ENCODE data around the gene CNOT6. TPM values are rescaled to one million over a fixed set of nuclear protein-coding genes. Genes with fewer than 3 reads are reported as not detected.

CNOT6 gene
- total RNA-seq, 2 donors from 2014 or later, result 23.9 to 38.7 TPM

DNA sequence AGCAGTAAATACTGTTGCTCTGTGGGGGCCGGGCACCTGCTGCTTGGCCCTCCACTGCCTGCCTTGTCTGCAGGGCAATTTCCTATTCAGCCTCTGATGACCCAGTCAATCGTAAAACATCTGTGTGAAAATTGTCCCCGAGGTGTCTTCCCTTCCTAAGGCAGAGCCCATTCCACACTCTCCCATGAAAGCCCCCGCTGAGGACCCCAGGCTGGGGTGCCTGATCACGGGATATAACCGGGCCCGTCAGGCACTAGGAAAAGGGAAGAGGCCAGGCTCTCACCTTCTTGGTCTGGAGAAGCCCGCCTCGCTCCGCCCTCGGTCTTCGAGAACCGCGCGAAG is 124.3 kb downstream of the CNOT6 start:
- no peaks in the 10 kb centered on the region for H3K4me1 Mint-ChIP-seq
- H3K27me3 Mint-ChIP-seq, result no peaks in the 10 kb centered on the region
- no peak overlapping the region for H3K4me3 Mint-ChIP-seq
- no peaks in the 10 kb centered on the region for H3K9me3 Mint-ChIP-seq
- H3K27ac Mint-ChIP-seq, result no peak overlapping the region
- no peak for ATAC-seq (replicated peaks)
- H3K36me3 Mint-ChIP-seq (ENCODE audit: low read depth), result no peaks in the 10 kb centered on the region

DNA sequence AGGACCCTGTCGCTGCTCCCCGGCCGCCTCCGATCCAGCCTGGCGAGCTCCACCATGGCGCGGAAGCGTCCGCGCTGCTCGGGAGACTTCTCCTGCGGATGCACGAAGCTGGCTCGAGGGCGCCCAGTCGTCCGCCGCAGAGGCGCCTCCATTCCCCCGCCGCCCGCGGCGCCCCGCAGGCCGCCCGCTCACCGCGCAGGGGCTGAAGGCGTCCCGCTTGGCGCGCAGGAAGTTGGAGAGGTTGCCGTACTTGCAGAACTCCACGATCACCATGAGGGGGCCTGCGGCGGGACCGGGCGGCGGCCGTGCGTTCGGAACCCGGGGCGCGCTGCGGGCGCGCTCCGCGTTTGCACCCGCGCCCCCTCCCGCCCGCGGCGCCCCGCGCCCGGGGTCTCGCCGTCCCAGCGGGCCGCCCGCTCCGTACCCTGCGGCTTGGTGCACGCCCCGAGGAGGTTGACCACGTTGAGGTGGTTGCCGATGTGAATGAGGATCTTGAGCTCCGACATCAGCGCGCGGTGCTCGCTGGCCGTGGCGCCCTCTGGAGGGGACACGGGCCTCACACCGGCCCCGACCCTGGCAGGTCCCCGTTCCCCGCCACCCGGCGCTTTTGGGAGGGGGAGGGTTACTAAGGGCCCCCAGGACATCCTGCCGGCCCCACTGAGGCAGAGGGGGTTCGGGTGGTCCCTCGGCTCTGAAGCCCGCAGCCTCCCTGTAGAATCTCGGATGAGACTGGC is 124.8 kb downstream of the CNOT6 start:
- Mint-ChIP-seq H3K27me3 (no peaks in the 10 kb centered on the region), H3K36me3 (ENCODE audit: low read depth) (no peaks in the 10 kb centered on the region), H3K4me1 (no peaks in the 10 kb centered on the region), H3K4me3 (no peak overlapping the region), H3K27ac (no peak overlapping the region), H3K9me3 (no peaks in the 10 kb centered on the region)
- ATAC-seq (replicated peaks), result peak; percentile 42

DNA sequence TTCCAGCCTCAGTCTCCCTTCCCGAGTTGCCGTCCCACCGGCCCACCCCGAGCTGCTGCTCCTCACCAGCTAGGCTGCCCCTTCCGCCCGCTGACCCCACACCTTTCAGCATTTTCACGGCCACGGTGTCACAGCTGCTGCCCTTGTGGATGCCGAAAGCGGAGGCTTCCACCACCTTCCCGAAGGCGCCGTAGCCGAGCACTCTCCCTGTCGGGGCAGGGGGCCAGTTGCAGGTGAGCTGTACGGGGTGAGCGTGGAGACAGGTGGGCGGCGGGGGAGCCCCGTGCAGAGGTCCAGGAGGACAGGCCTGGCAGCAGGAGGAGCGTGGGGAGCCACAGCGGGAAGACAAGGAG is 125.4 kb downstream of the CNOT6 start:
- ATAC-seq (replicated peaks), result no peak
- H3K27ac Mint-ChIP-seq, result no peak overlapping the region
- H3K4me3 Mint-ChIP-seq, result no peak overlapping the region

GRCh38 chr5:180620014-180620413 is 125.8 kb downstream of the CNOT6 start:
- Mint-ChIP-seq H3K4me1 (no peaks in the 10 kb centered on the region), H3K27ac (no peak overlapping the region), H3K27me3 (no peaks in the 10 kb centered on the region), H3K9me3 (no peaks in the 10 kb centered on the region), H3K36me3 (ENCODE audit: low read depth) (no peaks in the 10 kb centered on the region), H3K4me3 (no peak overlapping the region)
- ATAC-seq (replicated peaks), result no peak

More for the DNA sequence above, 125.4 kb downstream of the CNOT6 start:
- H3K27me3 Mint-ChIP-seq, result no peaks in the 10 kb centered on the region
- no peaks in the 10 kb centered on the region for H3K36me3 Mint-ChIP-seq (ENCODE audit: low read depth)
- H3K4me1 Mint-ChIP-seq, result no peaks in the 10 kb centered on the region
- no peaks in the 10 kb centered on the region for H3K9me3 Mint-ChIP-seq

DNA sequence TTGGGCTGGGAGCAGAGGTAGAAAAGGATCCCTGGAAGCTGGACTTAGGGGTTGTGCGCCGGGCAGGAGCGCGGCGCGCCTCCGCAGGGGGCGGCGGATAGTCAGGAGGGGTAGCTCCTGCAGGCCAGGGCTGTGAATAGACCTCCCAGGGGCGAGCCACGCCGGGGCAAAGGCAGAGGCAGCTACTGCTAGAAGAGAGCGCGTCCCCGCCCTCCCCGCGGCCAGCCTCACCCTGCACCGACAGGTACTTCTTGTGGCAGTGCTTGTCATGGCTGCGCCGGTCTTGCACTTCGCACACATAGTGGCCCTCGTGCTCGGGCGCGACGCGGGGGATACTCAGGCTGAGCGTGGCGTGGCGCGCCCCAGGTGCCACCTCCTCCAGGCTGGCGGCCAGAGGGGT is 127.1 kb downstream of the CNOT6 start:
- H3K4me3 Mint-ChIP-seq, result no peak overlapping the region
- no peak overlapping the region for H3K27ac Mint-ChIP-seq
- H3K27me3 Mint-ChIP-seq, result no peaks in the 10 kb centered on the region
- no peak for ATAC-seq (replicated peaks)
- no peaks in the 10 kb centered on the region for H3K36me3 Mint-ChIP-seq (ENCODE audit: low read depth)
- no peaks in the 10 kb centered on the region for H3K4me1 Mint-ChIP-seq
- H3K9me3 Mint-ChIP-seq, result no peaks in the 10 kb centered on the region

GRCh38 chr5:180622910-180623309 is 128.7 kb downstream of the CNOT6 start:
- H3K4me1 Mint-ChIP-seq, result no peaks in the 10 kb centered on the region
- no peaks in the 10 kb centered on the region for H3K27me3 Mint-ChIP-seq
- ATAC-seq (replicated peaks), result no peak
- no peak overlapping the region for H3K4me3 Mint-ChIP-seq
- no peak overlapping the region for H3K27ac Mint-ChIP-seq
- no peaks in the 10 kb centered on the region for H3K9me3 Mint-ChIP-seq
- H3K36me3 Mint-ChIP-seq (ENCODE audit: low read depth), result no peaks in the 10 kb centered on the region

- ATAC-seq (replicated peaks), result no peak
- no peaks in the 10 kb centered on the region for H3K27me3 Mint-ChIP-seq
- H3K4me3 Mint-ChIP-seq, result no peak overlapping the region
- H3K4me1 Mint-ChIP-seq, result no peaks in the 10 kb centered on the region
- no peaks in the 10 kb centered on the region for H3K36me3 Mint-ChIP-seq (ENCODE audit: low read depth)
- H3K9me3 Mint-ChIP-seq, result no peaks in the 10 kb centered on the region
- H3K27ac Mint-ChIP-seq, result no peak overlapping the region
Observed at GRCh38 chr5:180623411-180623834, 129.2 kb downstream of the CNOT6 start.

- Mint-ChIP-seq H3K9me3 (no peaks in the 10 kb centered on the region), H3K27me3 (no peaks in the 10 kb centered on the region), H3K4me3 (no peak overlapping the region), H3K27ac (no peak overlapping the region), H3K4me1 (no peaks in the 10 kb centered on the region), H3K36me3 (ENCODE audit: low read depth) (no peaks in the 10 kb centered on the region)
- no peak for ATAC-seq (replicated peaks)
Observed at GRCh38 chr5:180623844-180624243, 129.7 kb downstream of the CNOT6 start.

DNA sequence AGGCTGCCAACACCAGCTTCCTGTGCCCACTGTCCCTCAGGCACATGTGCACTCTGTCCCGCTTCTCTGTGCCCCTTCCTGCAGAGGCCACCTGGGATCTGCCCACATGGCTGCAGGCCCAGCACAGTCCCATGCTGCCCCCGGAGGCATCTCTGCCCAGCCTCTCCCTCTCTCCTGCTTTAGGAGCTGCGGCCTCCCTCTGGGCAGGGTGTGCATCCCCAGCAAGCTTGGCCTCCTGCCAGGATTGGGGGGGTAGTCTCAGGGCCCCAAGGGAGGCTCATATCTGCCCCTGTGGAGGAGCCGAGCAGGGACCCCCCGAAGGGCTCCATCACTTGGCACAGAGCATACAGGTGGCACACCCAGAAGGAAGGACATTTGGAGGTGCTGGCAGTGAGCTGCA is 130.4 kb downstream of the CNOT6 start:
- H3K4me3 Mint-ChIP-seq, result no peak overlapping the region
- no peaks in the 10 kb centered on the region for H3K27me3 Mint-ChIP-seq
- H3K4me1 Mint-ChIP-seq, result no peaks in the 10 kb centered on the region
- H3K9me3 Mint-ChIP-seq, result no peaks in the 10 kb centered on the region
- ATAC-seq (replicated peaks), result no peak
- no peak overlapping the region for H3K27ac Mint-ChIP-seq
- H3K36me3 Mint-ChIP-seq (ENCODE audit: low read depth), result no peaks in the 10 kb centered on the region

GRCh38 chr5:180625125-180625790 is 131.1 kb downstream of the CNOT6 start:
- H3K4me1 Mint-ChIP-seq, result no peaks in the 10 kb centered on the region
- no peaks in the 10 kb centered on the region for H3K9me3 Mint-ChIP-seq
- no peak for ATAC-seq (replicated peaks)
- H3K27ac Mint-ChIP-seq, result no peak overlapping the region
- H3K4me3 Mint-ChIP-seq, result no peak overlapping the region
- no peaks in the 10 kb centered on the region for H3K27me3 Mint-ChIP-seq
- H3K36me3 Mint-ChIP-seq (ENCODE audit: low read depth), result no peaks in the 10 kb centered on the region

DNA sequence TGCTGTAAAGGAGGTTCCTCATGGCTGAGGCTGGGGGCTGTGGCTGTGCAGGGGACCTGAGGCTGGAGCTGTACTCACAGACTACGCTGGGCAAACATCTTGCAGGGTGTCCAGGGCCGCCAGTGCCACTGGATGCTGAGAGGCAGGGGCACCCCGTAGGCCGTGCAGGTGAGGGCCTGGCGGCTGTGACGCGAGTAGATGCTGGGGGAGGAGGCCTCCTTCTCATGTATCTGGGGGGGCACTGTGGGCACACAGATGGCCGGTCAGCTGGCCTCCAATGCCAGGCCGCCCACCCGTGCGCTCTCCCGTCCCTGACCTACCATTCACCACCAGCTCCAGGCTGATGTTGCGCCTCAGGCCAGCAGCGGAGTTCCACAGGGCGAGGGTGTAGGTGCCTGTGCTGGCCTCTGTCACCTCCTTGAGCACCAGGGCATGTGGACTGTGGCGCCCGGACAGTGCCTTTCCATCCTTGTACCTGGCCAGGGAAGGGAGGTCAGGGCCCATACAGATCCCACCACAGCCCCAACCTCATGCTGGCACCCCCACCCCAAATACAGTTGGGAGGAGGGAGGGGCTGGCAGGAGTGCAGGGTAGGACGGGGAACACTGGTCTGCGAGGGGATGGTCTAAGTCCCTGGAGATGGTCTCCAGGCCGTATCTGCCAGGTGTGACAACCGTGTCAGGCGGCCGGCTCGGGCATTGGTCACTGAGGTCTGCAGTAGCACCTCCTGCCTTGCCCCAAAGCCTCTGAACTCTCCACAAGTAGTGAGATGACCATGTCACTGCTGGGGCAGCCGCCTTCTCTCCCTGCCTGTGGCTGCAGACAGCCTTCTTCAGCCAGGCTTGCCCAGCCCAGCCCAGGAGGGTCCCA is 131.8 kb downstream of the CNOT6 start:
- no peaks in the 10 kb centered on the region for H3K36me3 Mint-ChIP-seq (ENCODE audit: low read depth)
- H3K27me3 Mint-ChIP-seq, result no peaks in the 10 kb centered on the region
- no peak for ATAC-seq (replicated peaks)
- no peaks in the 10 kb centered on the region for H3K4me1 Mint-ChIP-seq
- no peak overlapping the region for H3K27ac Mint-ChIP-seq
- H3K9me3 Mint-ChIP-seq, result no peaks in the 10 kb centered on the region
- H3K4me3 Mint-ChIP-seq, result no peak overlapping the region

- H3K27ac Mint-ChIP-seq, result no peak overlapping the region
- H3K4me3 Mint-ChIP-seq, result no peak overlapping the region
- no peaks in the 10 kb centered on the region for H3K9me3 Mint-ChIP-seq
Observed at GRCh38 chr5:180626661-180627385, 132.6 kb downstream of the CNOT6 start.

GRCh38 chr5:180627386-180628120 is 133.4 kb downstream of the CNOT6 start:
- Mint-ChIP-seq H3K4me3 (no peak overlapping the region), H3K9me3 (no peaks in the 10 kb centered on the region)
- ATAC-seq (replicated peaks), result no peak

More at GRCh38 chr5:180626661-180627385, 132.6 kb downstream of the CNOT6 start:
- Mint-ChIP-seq H3K4me1 (no peaks in the 10 kb centered on the region), H3K27me3 (no peaks in the 10 kb centered on the region), H3K36me3 (ENCODE audit: low read depth) (no peaks in the 10 kb centered on the region)
- no peak for ATAC-seq (replicated peaks)

More at GRCh38 chr5:180627386-180628120, 133.4 kb downstream of the CNOT6 start:
- no peak overlapping the region for H3K27ac Mint-ChIP-seq
- H3K4me1 Mint-ChIP-seq, result no peaks in the 10 kb centered on the region
- no peaks in the 10 kb centered on the region for H3K36me3 Mint-ChIP-seq (ENCODE audit: low read depth)
- no peaks in the 10 kb centered on the region for H3K27me3 Mint-ChIP-seq
